HG03342 (cell line): Measurements from ENCODE around the gene DTNB.
"Not testable (repeated sequence)": the region's sequence is repeated elsewhere in the genome, so short reads cannot be mapped to it uniquely, and the experiment has no call there.

Experiments
- ATAC-seq: cut with Tn5 transposase; IDR thresholded peaks from one replicate; pipeline ENCODE4 v1.9.1; 2021; ENCODE audit warnings: mild to moderate bottlenecking, moderate library complexity; ENCODE audit not compliant: unreplicated experiment

Gene DTNB

DNA sequence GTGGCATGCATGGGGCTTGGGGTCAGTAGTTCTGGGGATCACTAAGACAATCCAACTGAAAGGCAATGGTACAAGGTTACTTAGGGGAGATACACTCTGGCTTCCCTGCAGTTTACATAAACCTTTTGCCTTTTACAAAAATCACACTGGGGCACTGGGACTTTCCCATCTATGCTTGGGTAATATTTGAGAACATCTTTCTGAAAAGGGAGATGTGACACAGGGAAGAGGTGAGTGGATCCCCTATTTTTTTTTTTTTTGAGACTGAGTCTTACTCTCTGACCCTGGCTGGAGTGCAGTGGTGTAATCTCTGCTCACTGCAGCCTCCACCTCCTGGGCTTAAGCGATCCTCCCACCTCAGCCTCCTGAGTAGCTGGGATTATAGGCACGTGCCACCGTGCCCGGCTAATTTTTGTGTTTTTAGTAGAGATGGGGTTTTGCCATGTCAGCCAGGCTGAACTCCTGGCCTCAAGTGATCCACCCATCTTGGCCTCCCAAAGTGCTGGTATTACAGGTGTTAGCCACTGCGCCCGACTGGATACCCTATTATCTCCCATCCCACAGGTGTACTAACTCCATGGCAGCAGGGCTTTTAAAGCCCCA, 248.8 kb downstream of the DTNB start:
- no peak for ATAC-seq

- no peak for ATAC-seq
Measured at GRCh38 chr2:25421820-25422411, 251.5 kb downstream of the DTNB start.

GRCh38 chr2:25421289-25421688, 252.1 kb downstream of the DTNB start:
- no peak for ATAC-seq

- ATAC-seq, result peak; percentile 41
Measured at GRCh38 chr2:25420820-25421237, 252.5 kb downstream of the DTNB start.

GRCh38 chr2:25419678-25420242, 253.6 kb downstream of the DTNB start:
- ATAC-seq, result peak; percentile 65

DNA sequence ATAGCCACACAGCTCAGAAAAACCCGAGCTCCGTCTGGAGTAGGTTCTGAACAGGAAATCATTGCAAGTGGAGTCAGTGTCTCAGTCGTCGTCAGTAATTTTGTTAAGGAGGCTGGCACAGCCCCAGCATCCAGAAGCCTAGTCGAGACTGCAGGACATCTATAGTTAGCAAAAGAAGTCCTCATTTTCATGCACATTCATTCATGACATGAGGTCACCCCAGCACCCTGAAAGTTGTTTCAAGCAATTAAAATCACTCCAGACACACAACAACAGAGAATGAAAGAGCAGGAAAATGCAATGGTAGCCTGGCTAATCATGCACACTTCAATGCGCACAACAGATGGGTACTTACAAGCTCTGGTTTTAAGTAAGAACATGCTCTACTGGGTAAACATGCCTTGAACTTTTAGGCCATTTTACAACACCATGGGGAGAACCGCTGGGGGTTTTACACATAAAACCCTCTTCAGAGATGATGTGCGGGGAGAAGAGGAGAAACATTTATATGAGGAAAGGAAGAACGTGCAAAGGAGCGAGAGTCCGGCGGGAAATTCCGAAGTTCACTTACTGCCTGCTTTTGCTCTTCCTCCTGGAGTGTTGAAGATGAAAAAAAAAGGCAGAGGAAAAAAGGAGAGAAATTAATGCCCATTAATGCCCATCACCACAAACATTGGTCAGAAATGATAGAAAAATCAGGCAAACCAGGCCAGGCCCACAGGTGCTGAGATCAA, 254.3 kb downstream of the DTNB start:
- no peak for ATAC-seq

GRCh38 chr2:25417715-25418369, 255.5 kb downstream of the DTNB start:
- ATAC-seq, result no peak

- ATAC-seq, result no peak
Measured at GRCh38 chr2:25416674-25417073, 256.7 kb downstream of the DTNB start.

DNA sequence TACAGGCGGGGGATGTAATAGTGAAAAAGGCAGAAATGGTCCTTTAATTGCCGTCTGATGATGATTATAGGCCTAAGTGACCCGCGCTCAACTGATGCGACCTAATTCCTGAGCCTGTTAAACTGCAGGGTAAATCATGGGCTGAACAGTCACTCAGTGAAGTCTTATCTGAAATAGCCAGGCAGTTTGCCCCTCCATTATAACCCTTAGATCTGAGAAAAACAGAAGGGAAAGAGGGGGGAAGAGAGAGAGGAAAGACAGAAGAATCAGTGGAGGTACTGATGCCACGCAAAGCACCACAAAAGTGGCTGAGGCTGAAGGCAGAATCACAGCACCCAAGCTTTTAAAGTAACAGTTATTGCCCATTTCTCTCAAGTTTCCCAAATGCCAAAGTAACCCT, 258.6 kb downstream of the DTNB start:
- ATAC-seq, result no peak

DNA sequence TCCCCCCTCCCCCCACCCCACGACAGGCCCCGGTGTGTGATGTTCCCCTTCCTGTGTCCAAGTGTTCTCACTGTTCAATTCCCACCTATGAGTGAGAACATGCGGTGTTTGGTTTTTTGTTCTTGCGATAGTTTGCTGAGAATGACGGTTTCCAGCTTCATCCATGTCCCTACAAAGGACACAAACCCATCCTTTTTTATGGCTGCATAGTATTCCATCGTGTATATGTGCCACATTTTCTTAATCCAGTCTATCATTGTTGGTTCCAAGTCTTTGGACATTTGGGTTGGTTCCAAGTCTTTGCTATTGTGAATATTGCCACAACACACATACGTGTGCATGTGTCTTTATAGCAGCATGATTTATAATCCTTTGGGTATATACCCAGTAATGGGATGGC, 260.0 kb downstream of the DTNB start:
- ATAC-seq, result not testable (repeated sequence)

- ATAC-seq, result no peak
Measured at GRCh38 chr2:25411753-25412152, 261.6 kb downstream of the DTNB start.

DNA sequence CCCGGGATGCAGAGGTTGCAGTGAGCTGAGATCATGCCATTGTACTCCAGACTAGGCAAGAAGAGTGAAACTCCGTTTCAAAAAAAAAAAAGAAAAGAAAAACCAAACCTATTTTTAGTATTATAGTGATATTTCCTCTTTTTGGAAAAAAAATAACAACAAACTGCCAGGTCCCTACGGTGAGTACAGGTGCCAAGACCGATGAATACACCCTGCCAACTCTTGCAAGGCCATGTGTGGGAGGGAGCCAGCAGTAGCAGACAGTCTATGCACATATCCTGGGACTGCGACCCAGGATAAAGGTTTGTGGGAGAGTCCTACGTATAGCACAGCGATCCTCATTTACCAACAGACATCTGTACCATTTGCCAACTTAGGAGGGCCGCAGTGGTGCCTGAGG, 262.1 kb downstream of the DTNB start:
- no peak for ATAC-seq

GRCh38 chr2:25410370-25410769, 263.0 kb downstream of the DTNB start:
- no peak for ATAC-seq

DNA sequence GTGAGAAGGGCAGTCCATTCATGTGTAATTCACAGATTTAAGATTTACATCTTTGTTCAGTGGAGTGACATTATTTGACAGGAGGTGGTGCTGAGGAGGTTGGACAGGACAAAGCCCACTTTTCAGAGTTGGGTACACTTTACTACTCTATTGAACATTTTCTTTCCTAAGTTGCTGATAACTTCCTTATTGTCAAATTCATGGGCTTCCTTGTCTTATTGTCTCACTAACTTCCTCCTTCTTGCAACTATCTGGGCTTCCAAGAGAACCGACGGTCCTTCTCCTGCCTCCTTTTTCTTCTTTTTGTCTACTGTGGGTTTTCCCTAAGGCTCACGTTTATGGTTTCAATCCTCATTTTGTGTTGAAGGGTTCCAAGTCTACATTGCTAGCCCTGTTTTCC, 263.9 kb downstream of the DTNB start:
- ATAC-seq, result no peak

GRCh38 chr2:25409044-25409443, 264.3 kb downstream of the DTNB start:
- no peak for ATAC-seq

DNA sequence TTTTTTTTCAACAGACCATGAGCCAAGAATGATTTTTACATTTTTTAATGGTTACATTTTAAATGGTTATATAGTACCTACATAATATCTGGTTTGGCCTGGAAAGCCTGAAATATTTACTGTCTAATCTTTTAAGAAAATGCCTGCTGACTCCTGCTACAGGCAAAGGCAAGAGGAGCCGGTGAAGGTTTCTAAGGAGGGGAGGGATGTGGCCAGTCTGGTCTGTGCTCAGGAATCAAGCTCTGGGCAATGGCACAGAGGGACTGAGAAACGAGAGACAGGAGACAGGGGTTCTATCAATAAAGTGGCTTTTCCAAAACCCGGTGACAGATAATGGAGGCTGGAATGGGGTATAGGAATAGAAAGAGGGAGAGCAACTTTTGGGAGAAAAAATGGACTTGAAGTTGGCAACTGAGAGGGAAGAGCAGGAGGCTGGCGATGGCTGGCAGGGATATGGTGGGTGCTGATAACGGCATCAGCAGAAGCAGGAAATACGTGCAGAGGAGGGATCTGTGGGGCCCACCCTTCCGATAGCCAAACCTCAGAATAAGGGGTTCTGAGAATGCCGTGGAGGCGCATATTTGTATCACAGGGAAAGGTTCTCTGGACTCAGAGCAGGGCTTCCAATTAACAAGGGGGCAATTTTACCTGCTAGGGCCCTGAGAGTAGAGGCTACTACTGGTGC, 267.6 kb downstream of the DTNB start:
- no peak for ATAC-seq

GRCh38 chr2:25403120-25403760, 270.1 kb downstream of the DTNB start:
- peak; percentile 54 for ATAC-seq

DNA sequence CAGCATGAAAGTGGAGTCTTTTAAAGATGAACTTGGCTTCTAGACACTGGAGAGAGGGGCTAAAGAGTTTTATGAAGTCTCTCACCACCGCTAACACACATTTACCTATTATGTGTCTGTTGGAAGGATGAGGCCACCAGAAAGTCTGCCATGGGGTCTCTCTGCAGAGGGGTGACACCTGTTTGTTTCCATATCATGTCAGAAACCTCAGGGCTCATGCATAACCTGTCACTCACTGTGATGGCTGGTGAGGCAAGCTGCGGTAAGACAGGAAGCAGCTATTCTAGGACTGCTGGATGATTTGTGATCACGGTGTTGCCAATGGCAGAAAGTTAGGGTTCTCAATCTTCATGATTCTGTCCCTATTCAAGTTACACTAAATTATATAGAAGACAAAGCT, 270.9 kb downstream of the DTNB start:
- ATAC-seq, result peak; percentile 47

DNA sequence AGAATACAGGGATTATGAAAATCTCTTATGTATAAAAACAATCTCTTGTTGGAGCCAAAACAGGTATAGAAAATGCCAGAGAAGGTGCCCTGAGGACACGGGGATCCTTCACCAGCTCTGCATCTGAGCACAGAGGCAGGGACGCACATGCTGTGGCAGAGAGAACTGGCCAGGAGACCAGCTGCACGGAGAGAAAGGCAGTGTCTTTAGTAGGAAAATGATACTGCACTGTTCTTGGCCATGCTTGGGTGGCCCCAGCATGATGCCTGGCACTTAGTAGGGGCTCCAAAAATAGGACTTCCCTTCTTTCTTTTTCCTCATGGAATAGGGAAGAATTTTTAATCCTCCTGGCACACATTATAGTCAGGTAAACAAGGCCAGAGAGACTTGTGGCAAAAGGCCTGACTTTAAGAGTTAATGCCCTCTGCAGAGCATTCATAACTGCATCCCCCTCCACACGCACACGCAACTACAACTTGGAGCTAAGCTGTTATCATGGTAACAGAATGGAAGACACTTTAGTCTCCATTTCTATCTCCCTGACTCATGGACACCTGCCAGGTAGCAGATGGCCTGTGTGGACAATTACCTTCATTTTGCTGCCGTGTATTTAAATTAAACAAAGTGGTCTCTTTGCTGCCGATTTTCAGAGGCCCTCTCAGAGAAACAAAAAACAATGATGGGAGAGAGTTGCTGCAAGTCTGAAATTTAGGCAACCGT, 271.9 kb downstream of the DTNB start:
- no peak for ATAC-seq
